H1 (cell line): ENCODE data around the gene EPDR1. TPM values are rescaled to one million over a fixed set of nuclear protein-coding genes. Genes with fewer than 3 reads are reported as not detected.

Source experiments
- CTCF ChIA-PET: fragments of 300-600 bp; sonication (Branson Sonifier 250); formaldehyde crosslinking; loops from one replicate; lab custom pipeline; 2021; ENCODE audit not compliant: partially characterized antibody; lab: Charles Lee
- POLR2A ChIA-PET: fragments of 300-600 bp; sonication (Branson Sonifier 250); formaldehyde crosslinking; loops from one replicate; lab custom pipeline; 2021; ENCODE audit warnings: inconsistent platforms; ENCODE audit not compliant: partially characterized antibody; lab: Charles Lee
- DNase-seq, 2 experiments: peaks; one replicate each; pipeline versions ENCODE4 v3.0.0 to v3.0.0-alpha.2; 2010 to 2022; ENCODE audit warnings: low spot score in 2 of 2, low read depth in 1 of 2, mixed read lengths in 1 of 2
- FAIRE-seq: peaks from 2 replicates; lab custom pipeline; 2011; peaks lifted over from hg19 to GRCh38; lab: Jason Lieb, UNC
- H2AFZ ChIP-seq: 2 replicates; pipeline ENCODE4 v1.8.1; 2012; ENCODE audit warnings: low read length, inconsistent platforms
- H2AK5ac ChIP-seq: 2 replicates; pipeline ENCODE4 v1.6.1; 2013; ENCODE audit warnings: low read depth, low read length
- H2BK120ac ChIP-seq: replicated peaks from 2 replicates; pipeline ENCODE3; 2013; ENCODE audit warnings: low read depth, low read length, inconsistent platforms
- H2BK12ac ChIP-seq: 2 replicates; pipeline ENCODE4 v1.6.1; 2013; ENCODE audit warnings: low read depth, low read length
- H2BK15ac ChIP-seq: 2 replicates; pipeline ENCODE4 v1.6.1; 2013; ENCODE audit warnings: low read length
- H2BK20ac ChIP-seq: 2 replicates; pipeline ENCODE4 v1.6.1; 2013; ENCODE audit warnings: low read length
- H2BK5ac ChIP-seq: 2 replicates; pipeline ENCODE4 v1.6.1; 2013; ENCODE audit warnings: low read depth, low read length
- H3K14ac ChIP-seq: 2 replicates; pipeline ENCODE4 v1.6.1; 2013; ENCODE audit warnings: inconsistent platforms; ENCODE audit not compliant: insufficient read length
- H3K18ac ChIP-seq: 2 replicates; pipeline ENCODE4 v1.6.1; 2013; ENCODE audit warnings: low read length; ENCODE audit errors: extremely low read depth
- H3K23ac ChIP-seq: 2 replicates; pipeline ENCODE4 v1.6.1; 2013; ENCODE audit warnings: inconsistent platforms; ENCODE audit not compliant: insufficient read length
- H3K23me2 ChIP-seq: 2 replicates; pipeline ENCODE4 v1.6.1; 2013; ENCODE audit warnings: low read depth, low read length
- H3K27ac ChIP-seq: 2 replicates; pipeline ENCODE4 v1.6.1; 2011; ENCODE audit warnings: low read depth, low read length, inconsistent platforms
- H3K27me3 ChIP-seq, 4 experiments: replicated peaks in 1 of 4; 1 replicate in 1 of 4; 2 replicates in 3 of 4; pipeline versions ENCODE4 v1.6.1 to v1.8.1; 2011 to 2013; ENCODE audit warnings: low read length in 3 of 4, mild to moderate bottlenecking in 3 of 4, inconsistent platforms in 2 of 4, mixed read lengths in 2 of 4, moderate library complexity in 1 of 4; ENCODE audit not compliant: control insufficient read depth in 3 of 4, insufficient read depth in 3 of 4; ENCODE audit errors: extremely low read depth in 1 of 4
- H3K36me3 ChIP-seq, 4 experiments: 2 replicates each; pipeline versions ENCODE4 v1.6.1 to v1.8.1; 2011 to 2013; ENCODE audit warnings: mild to moderate bottlenecking in 4 of 4, low read length in 3 of 4, moderate library complexity in 2 of 4, control low read depth in 1 of 4, inconsistent platforms in 1 of 4; ENCODE audit not compliant: insufficient read depth in 4 of 4, control insufficient read depth in 2 of 4
- H3K4ac ChIP-seq: replicated peaks from 2 replicates; pipeline ENCODE3; 2013; ENCODE audit warnings: low read length, low read depth, mixed read lengths, inconsistent platforms; ENCODE audit not compliant: insufficient read length
- H3K4me1 ChIP-seq, 4 experiments: replicated peaks in 1 of 4; 1 replicate in 1 of 4; 2 replicates in 3 of 4; pipeline versions ENCODE4 v1.6.1 to v1.8.1; 2011 to 2013; ENCODE audit warnings: low read length in 3 of 4, inconsistent platforms in 2 of 4, mixed read lengths in 1 of 4; ENCODE audit not compliant: insufficient read depth in 4 of 4, control insufficient read depth in 3 of 4
- H3K4me2 ChIP-seq, 2 experiments: 2 replicates each; pipeline versions ENCODE4 v1.6.1 to v1.8.1; 2011 to 2013; ENCODE audit warnings: low read depth in 2 of 2, low read length in 2 of 2, control low read depth in 1 of 2, inconsistent platforms in 1 of 2, mild to moderate bottlenecking in 1 of 2; ENCODE audit not compliant: insufficient read depth in 1 of 2
- H3K4me3 ChIP-seq, 4 experiments: fragments of 200-600, 300-600 bp in 1 of 4; sonication (generic), shearing (Covaris generic), sonication (Bioruptor Twin) in 1 of 4; 2 replicates each; pipeline versions ENCODE4 v1.5.1 to v1.8.1; 2011 to 2016; ENCODE audit warnings: low read length in 4 of 4, low read depth in 3 of 4, control low read depth in 2 of 4, inconsistent platforms in 2 of 4, mild to moderate bottlenecking in 2 of 4, mixed read lengths in 1 of 4, moderate library complexity in 1 of 4; ENCODE audit not compliant: insufficient read depth in 2 of 4; ENCODE audit errors: extremely low read depth in 1 of 4
- H3K56ac ChIP-seq: replicated peaks from 2 replicates; pipeline ENCODE3; 2013; ENCODE audit warnings: low read depth, mild to moderate bottlenecking, mixed read lengths, low read length, inconsistent platforms; ENCODE audit not compliant: insufficient read length
- H3K79me1 ChIP-seq: 2 replicates; pipeline ENCODE4 v1.6.1; 2013; ENCODE audit warnings: low read depth, low read length, control low read depth
- H3K79me2 ChIP-seq, 2 experiments: 2 replicates each; pipeline versions ENCODE4 v1.6.1 to v1.8.1; 2012 to 2013; ENCODE audit warnings: low read length in 2 of 2, mild to moderate bottlenecking in 2 of 2, inconsistent platforms in 1 of 2; ENCODE audit not compliant: insufficient read depth in 2 of 2, control insufficient read depth in 1 of 2
- H3K9ac ChIP-seq, 4 experiments: replicated peaks in 1 of 4; 1 replicate in 1 of 4; 2 replicates in 3 of 4; pipeline versions ENCODE4 v1.6.1 to v1.8.1; 2011 to 2013; ENCODE audit warnings: low read depth in 3 of 4, low read length in 3 of 4, control low read depth in 2 of 4, mild to moderate bottlenecking in 2 of 4, moderate library complexity in 2 of 4, inconsistent platforms in 1 of 4; ENCODE audit errors: extremely low read depth in 1 of 4
- H3K9me3 ChIP-seq, 2 experiments: 2 replicates each; pipeline versions ENCODE4 v1.6.1 to v1.8.1; 2012 to 2013; ENCODE audit warnings: mild to moderate bottlenecking in 2 of 2, moderate library complexity in 2 of 2, control low read depth in 1 of 2, inconsistent platforms in 1 of 2, low read depth in 1 of 2, low read length in 1 of 2, mixed read lengths in 1 of 2; ENCODE audit not compliant: insufficient read depth in 2 of 2
- H4K20me1 ChIP-seq, 2 experiments: replicated peaks in 1 of 2; 2 replicates each; pipeline versions ENCODE3 to v1.8.1; 2011 to 2013; ENCODE audit warnings: inconsistent platforms in 2 of 2, low read length in 2 of 2, mild to moderate bottlenecking in 1 of 2; ENCODE audit not compliant: insufficient read depth in 2 of 2, control insufficient read depth in 1 of 2
- H4K5ac ChIP-seq: 2 replicates; pipeline ENCODE4 v1.6.1; 2013; ENCODE audit warnings: low read length, low read depth, mixed read lengths, inconsistent platforms; ENCODE audit not compliant: insufficient read length
- H4K8ac ChIP-seq: 2 replicates; pipeline ENCODE4 v1.8.0; 2013; ENCODE audit warnings: mild to moderate bottlenecking, moderate library complexity, low read length, inconsistent platforms; ENCODE audit not compliant: insufficient read depth; ENCODE audit errors: extremely low read depth
- H4K91ac ChIP-seq: replicated peaks from 2 replicates; pipeline ENCODE3; 2013; ENCODE audit warnings: low read length, mixed read lengths, inconsistent platforms; ENCODE audit not compliant: insufficient read length
- CTBP2 ChIP-seq: IDR thresholded peaks from 2 replicates; pipeline ENCODE4 v1.7.0; 2011; ENCODE audit warnings: borderline replicate concordance, mild to moderate bottlenecking, moderate library complexity, mixed read lengths, low read length; ENCODE audit not compliant: insufficient read depth, insufficient read length
- EGR1 ChIP-seq: IDR thresholded peaks from 2 replicates; pipeline ENCODE4 v1.6.1; 2011; ENCODE audit warnings: low read depth, low read length, borderline replicate concordance
- FOSL1 ChIP-seq: IDR thresholded peaks from 2 replicates; pipeline ENCODE4 v1.6.1; 2011; ENCODE audit warnings: mild to moderate bottlenecking, low read depth, low read length, moderate library complexity; ENCODE audit not compliant: insufficient read depth
- MAFK ChIP-seq: IDR thresholded peaks from 2 replicates; pipeline ENCODE4 v1.6.1; 2012; ENCODE audit warnings: low read depth, mild to moderate bottlenecking, improper control_type of control experiment, low read length
- MAX ChIP-seq: IDR thresholded peaks from 2 replicates; pipeline ENCODE4 v1.6.1; 2012; ENCODE audit warnings: inconsistent platforms
- POLR2A ChIP-seq, 2 experiments: IDR thresholded peaks; 1 replicate in 1 of 2; 2 replicates in 1 of 2; pipeline ENCODE4 v1.6.1; 2011; ENCODE audit warnings: low read depth in 2 of 2, low read length in 2 of 2, mild to moderate bottlenecking in 2 of 2; ENCODE audit errors: control extremely low read depth in 1 of 2
- SAP30 ChIP-seq: fragments of 300-600 bp; sonication (generic); IDR thresholded peaks from 2 replicates; pipeline ENCODE4 v1.7.1; 2012; ENCODE audit warnings: low read length, moderate library complexity, mild to moderate bottlenecking, inconsistent platforms; ENCODE audit not compliant: insufficient read depth, insufficient replicate concordance
- SP2 ChIP-seq: IDR thresholded peaks from 2 replicates; pipeline ENCODE4 v1.6.1; 2012; ENCODE audit warnings: mild to moderate bottlenecking, low read length, inconsistent platforms
- SP4 ChIP-seq: IDR thresholded peaks from 2 replicates; pipeline ENCODE4 v1.6.1; 2012; ENCODE audit warnings: low read length, inconsistent platforms
- TBP ChIP-seq: IDR thresholded peaks from 2 replicates; pipeline ENCODE4 v1.6.1; 2011; ENCODE audit warnings: low read depth, low read length, improper control_type of control experiment
- TEAD4 ChIP-seq: IDR thresholded peaks from 2 replicates; pipeline ENCODE4 v1.6.1; 2012; ENCODE audit warnings: low read depth, low read length, inconsistent platforms, mixed read lengths
- USF2 ChIP-seq: IDR thresholded peaks from 2 replicates; pipeline ENCODE4 v1.6.1; 2011; ENCODE audit warnings: low read length, improper control_type of control experiment
- WGBS, 2 experiments: shearing (Covaris generic) in 1 of 2; methylation state at CpG; one replicate each; pipeline versions ENCODE4 v1.1.6 to v1.1.7; 2013 to 2015; ENCODE audit warnings: low lambda C conversion rate in 2 of 2, mixed read lengths in 2 of 2, inconsistent platforms in 1 of 2, low coverage in 1 of 2, missing lambda C conversion rate in 1 of 2; ENCODE audit not compliant: insufficient replicate concordance in 2 of 2, insufficient coverage in 1 of 2, insufficient read length in 1 of 2; ENCODE audit errors: extremely low coverage in 1 of 2, missing lambda C conversion rate in 1 of 2; 5-methylcytosine and 5-hydroxymethylcytosine counted together
- polyA plus RNA-seq, 7 experiments: library from polyadenylated mRNA; depleted of rRNA in 3 of 7; stranded (reverse) in 5 of 7; unstranded in 2 of 7; fragments of >200 nt in 5 of 7; fragments of 200-250 nt in 2 of 7; gene quantifications; 1 replicate in 5 of 7; 2 replicates in 1 of 7; 4 replicates in 1 of 7; pipeline versions ENCODE4 v1.2.1 to v1.2.3, GENCODE V29; 2011 to 2013; ENCODE audit warnings: missing spikeins in 2 of 7, mixed read lengths in 2 of 7
- total RNA-seq: library from RNA; stranded (reverse); fragmentation: NEBNext Ultra II Directional; extraction: Animal tissue kit (Norgen Biotek cat#: 25700); gene quantifications from 2 replicates; pipeline ENCODE4 v1.2.1, GENCODE V29; 2021

Gene EPDR1
- total and polyA plus RNA-seq, 2 of the 8 experiments (the other 6 are each of a cell fraction or from before 2014, with no cell fraction given): 6.4 to 8.2 TPM

- Histone ChIP-seq H3K27me3 (no peaks in the 10 kb centered on the region), H3K4me1 (peaks cover 0 to 2% (median 0%) of the 10 kb centered on the region in 4 experiments; a peak in 1 of 7 replicates), H3K4ac (no peak overlapping the region), H4K8ac (no peak overlapping the region), H3K9ac (no peak overlapping the region), H4K91ac (no peak overlapping the region), H3K79me2 (no peaks in the 10 kb centered on the region), H3K9me3 (no peaks in the 10 kb centered on the region), H3K23ac (no peak overlapping the region), H3K18ac (no peak overlapping the region), H2BK5ac (no peak overlapping the region), H2BK15ac (no peak overlapping the region), H3K56ac (no peak overlapping the region), H4K5ac (no peak overlapping the region), H3K36me3 (no peaks in the 10 kb centered on the region), H2AFZ (no peak overlapping the region), H3K4me2 (no peak overlapping the region), H2AK5ac (no peak overlapping the region), H2BK12ac (no peak overlapping the region), H3K27ac (no peak overlapping the region), H3K4me3 (no peak overlapping the region), H2BK20ac (no peak overlapping the region), H3K14ac (no peak overlapping the region), H2BK120ac (no peak overlapping the region), H3K23me2 (no peaks in the 10 kb centered on the region), H4K20me1 (no peaks in the 10 kb centered on the region), H3K79me1 (no peaks in the 10 kb centered on the region)
- WGBS, 2 experiments: 89% methylated on average over 2 of the region's 2 CpGs; no CpG with 5 or more reads in 1 of the 2 experiments
- TF ChIP-seq FOSL1 (no peak), SAP30 (no peak), MAFK (no peak), SP4 (no peak), MAX (no peak), TEAD4 (no peak), EGR1 (no peak), USF2 (no peak), POLR2A (IDR thresholded peaks at IDR 0.05; ENCODE audit: control extremely low read depth in 1 of 2, low read depth in 2 of 2, low read length in 2 of 2) (no peak), CTBP2 (no peak), TBP (no peak), SP2 (no peak)
- ChIA-PET POLR2A (no interaction called here), CTCF (interaction anchor here (1.6 to 1.8 kb wide), 2 partner anchors 35 to 383 kb away, joined by 4 to 8 read pairs; partner anchors contain the start of gene SFRP4)
- FAIRE-seq (no peak), DNase-seq (no peak)
Observed at GRCh38 chr7:37952240-37952639, 31.8 kb downstream of the EPDR1 start.
